ENCODE measurements around the gene PRKCB.

The PRKCB gene

GRCh38 chr16:23867566-23867965 lies 31.8 kb downstream of the PRKCB start:
- DNase-seq = no peak

- DNase-seq = no peak
Observed at GRCh38 chr16:23868136-23868535, 32.4 kb downstream of the PRKCB start.

DNA sequence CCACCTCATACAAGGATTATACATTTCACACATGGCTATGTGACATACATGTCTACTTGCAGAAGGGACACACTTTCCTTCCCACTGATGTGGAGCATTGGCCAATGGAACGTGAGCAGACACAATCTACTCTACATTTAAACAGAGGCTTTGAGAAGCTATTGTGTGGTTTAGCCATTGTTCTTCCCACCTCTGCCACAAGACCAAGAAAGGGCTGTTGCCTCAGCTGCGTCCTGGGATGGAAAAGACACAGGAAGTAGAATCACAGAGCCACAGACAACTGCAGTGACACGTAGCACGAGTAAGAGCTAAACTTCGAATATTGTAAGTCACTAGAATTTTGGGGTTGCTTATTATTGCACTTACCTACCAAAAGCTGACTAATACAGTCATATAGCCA lies 33.3 kb downstream of the PRKCB start:
- no peak for DNase-seq

GRCh38 chr16:23871924-23872323 lies 36.1 kb downstream of the PRKCB start:
- no peak for DNase-seq

- no peak for DNase-seq
Observed at GRCh38 chr16:23874613-23875294, 39.0 kb downstream of the PRKCB start.

DNA sequence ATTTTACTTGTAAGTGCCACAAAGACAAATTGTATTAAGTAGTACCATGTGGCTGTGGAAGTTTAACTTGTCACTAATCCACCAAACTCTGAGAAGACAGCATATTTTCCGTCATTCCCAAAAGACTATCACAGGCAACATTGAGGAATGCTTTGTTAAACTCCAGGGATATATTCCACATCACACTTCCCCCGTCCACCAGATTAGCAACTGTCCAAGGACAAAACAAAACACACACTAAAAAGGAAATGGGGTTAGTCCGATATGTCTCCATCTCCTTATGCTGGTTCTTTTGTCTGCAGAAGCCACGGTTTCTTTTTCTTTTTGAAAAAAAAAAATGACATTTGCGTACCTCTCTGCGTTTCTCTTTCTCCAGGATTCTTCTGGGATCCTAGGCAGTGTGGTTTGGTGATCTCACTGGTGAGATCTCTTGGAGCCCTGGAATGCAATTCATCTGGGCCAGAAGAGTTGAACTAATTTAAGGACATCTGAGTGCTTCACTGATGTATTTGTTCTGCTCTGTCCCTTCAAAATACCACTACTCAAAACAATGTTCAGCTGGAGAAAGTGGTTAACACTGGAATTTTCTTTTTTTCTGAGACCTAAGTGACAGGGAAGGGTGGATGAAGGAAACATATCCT lies 40.6 kb downstream of the PRKCB start:
- DNase-seq = no peak

DNA sequence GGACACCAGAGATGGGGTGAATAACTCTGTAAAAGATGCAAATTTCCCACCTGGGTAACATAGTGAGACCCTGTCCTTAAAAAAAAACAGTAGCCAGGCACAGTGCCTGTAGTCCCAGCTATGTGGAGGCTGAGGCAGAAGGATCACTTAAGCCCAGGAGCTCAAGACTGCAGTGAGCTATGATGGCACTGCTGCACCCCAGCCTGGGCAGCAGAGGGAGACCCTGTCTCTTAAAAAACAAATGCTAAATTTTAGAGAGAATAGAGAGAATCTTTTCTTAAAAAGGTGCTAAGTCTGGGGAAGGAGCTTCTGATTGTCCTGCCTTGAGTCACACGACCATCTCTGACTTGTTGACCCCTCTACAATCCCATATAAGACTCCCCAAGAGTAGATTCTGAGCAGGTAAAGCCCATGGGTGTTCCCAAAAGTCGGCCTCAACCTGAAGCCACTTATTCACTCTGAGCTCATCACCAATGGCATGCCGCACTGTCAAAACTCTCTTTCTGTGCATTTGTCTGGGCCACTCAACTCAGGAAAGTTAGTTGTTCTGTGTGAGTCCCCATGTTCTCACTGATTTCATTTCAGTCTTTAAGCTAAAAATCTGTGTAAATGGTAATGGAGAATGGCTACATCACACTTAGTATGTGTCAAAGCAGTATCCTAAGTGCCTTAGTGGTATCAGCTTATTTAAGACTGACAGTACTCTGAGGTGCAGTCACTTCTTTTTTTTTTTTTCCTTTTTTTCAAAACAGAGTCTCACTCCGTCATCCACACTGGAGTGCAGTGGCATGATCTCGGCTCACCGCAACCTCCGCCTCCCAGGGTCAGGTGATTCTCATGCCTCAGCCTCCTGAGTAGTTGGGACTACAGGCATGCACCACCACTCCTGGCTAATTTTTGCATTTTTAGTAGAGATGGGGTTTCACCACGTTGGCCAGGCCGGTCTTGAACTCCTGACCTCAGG lies 41.6 kb downstream of the PRKCB start:
- no peak for DNase-seq

DNA sequence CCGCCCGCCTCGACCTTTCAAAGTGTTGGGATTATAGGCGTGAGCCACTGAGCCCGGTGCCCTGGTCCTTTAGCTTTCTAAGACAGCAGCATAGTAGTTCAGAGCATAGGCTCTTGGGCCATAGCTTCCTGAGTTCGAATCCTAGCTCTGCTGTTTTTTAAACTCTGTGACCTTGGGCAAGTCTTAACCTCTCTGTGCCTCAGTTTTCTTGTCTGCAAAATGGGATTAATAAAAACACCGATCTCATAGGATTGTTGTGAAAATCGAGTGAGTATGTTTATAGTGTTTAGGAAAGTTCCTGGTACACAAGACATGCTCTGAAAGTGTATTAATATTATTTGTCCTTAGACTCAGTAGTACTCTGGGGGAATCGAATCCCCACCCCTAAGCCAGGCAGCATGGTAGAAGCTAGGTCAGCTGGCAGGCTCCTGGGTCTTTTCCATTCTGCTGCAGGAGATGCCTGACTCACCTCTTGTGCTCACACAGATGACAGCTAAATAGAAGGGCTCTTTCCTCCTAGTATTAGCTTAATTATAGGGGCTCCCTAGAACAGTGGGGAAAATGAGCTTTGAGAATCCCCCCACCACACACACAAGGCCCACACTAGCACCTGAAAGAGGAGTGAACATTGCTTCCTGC lies 44.1 kb downstream of the PRKCB start:
- DNase-seq = no peak

GRCh38 chr16:23889189-23889588 lies 53.4 kb downstream of the PRKCB start:
- DNase-seq = no peak

DNA sequence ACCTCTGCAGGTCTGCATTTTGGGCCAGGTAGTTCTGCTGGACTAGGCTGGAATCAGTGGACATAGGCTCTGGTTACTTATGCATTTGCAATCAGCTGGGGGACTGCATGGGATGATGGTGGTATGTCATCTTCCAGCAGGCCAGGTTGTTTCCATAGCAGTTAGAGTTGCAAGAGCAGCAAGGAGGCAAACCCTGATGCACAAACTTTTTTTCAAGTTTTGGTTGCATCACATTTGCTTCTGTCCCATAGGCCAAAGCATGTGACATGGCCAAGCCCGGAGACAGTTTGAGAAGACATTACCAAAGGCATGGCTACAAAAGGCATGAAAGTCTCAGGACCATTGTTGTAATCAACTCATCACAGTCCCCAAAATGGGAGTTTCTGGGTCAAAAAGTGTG lies 58.2 kb downstream of the PRKCB start:
- DNase-seq = no peak

GRCh38 chr16:23895052-23895451 lies 59.3 kb downstream of the PRKCB start:
- no peak for DNase-seq

DNA sequence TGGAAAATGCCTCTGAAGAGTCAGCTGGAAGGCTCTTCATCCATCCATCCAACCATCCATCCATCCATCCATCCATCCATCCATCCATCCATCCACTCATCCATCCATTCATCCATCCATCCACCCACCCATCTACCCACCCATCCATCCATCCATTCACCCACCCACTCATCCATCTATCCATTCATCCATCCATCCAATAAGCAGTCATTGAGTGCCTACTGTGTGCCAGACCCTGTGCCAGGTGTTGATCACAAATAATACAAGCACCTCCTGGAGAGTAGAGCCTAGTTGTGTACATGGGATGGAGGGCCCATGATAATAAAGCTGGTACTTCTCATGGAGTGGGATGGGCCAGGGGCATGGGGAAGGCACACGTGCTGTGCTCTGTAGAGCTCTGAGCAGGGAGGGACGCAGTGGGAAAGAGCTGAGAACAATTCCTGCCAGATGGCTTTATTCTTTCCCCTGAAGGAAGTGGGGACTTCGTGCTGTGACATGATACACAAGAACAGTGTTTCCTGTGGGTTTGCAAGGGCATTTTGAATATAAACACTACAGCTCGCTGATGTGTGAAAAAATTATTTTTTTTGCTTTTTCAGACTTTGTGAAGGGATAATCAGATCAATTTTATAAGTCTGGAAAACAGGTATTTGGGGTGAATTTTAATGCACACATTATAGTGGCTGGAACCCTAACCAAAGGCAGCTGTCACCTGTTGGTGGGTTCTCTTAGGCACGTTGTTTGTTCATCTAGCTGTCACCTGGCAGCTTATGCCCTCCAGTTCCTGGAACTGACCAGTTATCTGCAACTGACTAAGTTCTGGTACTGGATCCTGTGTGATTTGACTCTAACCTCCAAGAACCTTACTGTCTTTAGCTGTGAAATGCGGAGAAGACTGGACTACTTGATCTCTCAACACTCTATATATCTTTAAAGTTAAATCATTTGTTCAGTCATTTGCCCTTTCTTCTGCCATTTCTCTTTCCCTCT lies 61.3 kb downstream of the PRKCB start:
- DNase-seq = no peak

- no peak for DNase-seq
Observed at GRCh38 chr16:23898682-23899430, 63.1 kb downstream of the PRKCB start.

DNA sequence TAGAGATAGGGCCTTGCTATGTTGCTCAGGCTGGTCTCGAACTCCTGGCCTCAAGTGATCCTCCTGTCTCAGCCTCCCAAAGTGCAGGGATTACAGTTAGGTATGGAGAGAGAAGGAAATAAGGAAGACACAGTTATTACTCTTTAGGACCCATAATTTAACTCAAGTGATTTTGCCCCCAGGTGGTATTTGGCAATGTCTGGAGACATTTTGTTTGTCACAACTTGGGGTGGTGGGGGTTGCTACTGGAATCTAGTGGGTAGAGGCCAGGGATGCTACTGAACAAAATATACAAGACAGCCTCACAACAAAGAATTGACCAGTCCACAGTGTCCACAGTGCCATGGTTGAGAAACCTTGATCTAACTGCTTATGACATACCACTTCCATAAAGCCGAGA lies 64.1 kb downstream of the PRKCB start:
- no peak for DNase-seq

- DNase-seq = no peak
Observed at GRCh38 chr16:23900480-23901177, 64.8 kb downstream of the PRKCB start.

GRCh38 chr16:23901178-23902033 lies 65.6 kb downstream of the PRKCB start:
- no peak for DNase-seq

DNA sequence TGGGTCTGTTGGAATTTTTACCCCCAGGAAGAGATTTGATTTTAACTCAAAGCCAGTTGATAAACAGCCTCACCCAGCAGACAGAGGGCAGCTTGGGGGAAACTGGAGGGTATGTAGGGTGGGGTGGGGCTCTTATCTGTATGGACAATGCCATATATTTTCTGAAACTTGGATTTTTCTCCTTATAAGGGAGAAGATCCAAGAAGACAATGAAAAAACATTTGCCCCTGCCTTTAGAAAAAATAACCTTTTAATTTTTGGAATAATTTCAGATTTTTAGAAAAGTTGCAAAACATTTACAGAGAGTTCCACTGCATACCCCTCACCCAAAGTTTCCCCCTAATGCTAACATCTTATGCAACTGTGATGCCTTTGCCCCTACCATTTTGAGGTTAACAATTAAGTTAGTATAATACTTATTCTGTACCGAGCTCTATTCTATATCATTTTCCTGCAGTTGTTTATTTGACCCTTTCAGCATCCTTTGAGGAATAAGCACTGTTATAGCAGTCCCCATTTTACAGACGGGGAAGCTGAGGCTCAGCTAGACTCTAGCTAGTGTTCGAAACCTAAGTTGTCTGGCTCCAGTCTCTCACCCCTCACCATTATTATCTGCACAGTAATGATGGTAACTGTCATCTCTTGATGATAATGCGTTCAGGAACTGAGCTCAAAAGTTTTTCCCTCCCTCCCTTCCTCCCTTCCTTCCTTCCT lies 66.4 kb downstream of the PRKCB start:
- no peak for DNase-seq

- DNase-seq = no peak
Observed at GRCh38 chr16:23902748-23903414, 67.1 kb downstream of the PRKCB start.

Data from stimulated activated CD4-positive, alpha-beta T cell treated with anti-CD3 and anti-CD28 coated beads, Interleukin-2, amount 100 ng/mL, for 48 hours (primary cell).